ENCODE results near the gene IGFL1. TPM values are rescaled to one million over a fixed set of nuclear protein-coding genes. Genes with fewer than 3 reads are reported as not detected.

IGFL1 gene
- total and polyA plus RNA-seq, 8 donors: 0.35 TPM; not detected in 7

GRCh38 chr19:46197314-46198070 is 32.0 kb upstream of the IGFL1 start:
- TF ChIP-seq CTCF (IDR thresholded peaks at IDR 0.05): no peak

GRCh38 chr19:46198756-46199155 is 30.8 kb upstream of the IGFL1 start:
- peak; percentile 19 for ATAC-seq
- TF ChIP-seq CTCF (IDR thresholded peaks at IDR 0.05): no peak
- Histone ChIP-seq H3K4me1 (no peaks in the 10 kb centered on the region), H3K4me3 (no peak overlapping the region), H3K27ac (no peak overlapping the region), H3K36me3 (no peaks in the 10 kb centered on the region), H3K27me3 (peaks cover 0 to 15% of the 10 kb centered on the region in 2 donors), H3K9me3 (no peaks in the 10 kb centered on the region)
- intact Hi-C loops (cut with DNase I): no loop called here
- no peak for DNase-seq

More at GRCh38 chr19:46197314-46198070, 32.0 kb upstream of the IGFL1 start:
- intact Hi-C loops (cut with DNase I): no loop called here
- H3K27ac ChIP-seq: no peak overlapping the region
- peaks cover 0 to 7% of the 10 kb centered on the region in 2 donors for H3K4me1 ChIP-seq
- no peak overlapping the region for H3K4me3 ChIP-seq
- H3K36me3 ChIP-seq: no peaks in the 10 kb centered on the region
- H3K9me3 ChIP-seq: no peaks in the 10 kb centered on the region
- DNase-seq (no peak), ATAC-seq (no peak)
- peaks cover 0 to 15% of the 10 kb centered on the region in 2 donors for H3K27me3 ChIP-seq

GRCh38 chr19:46201454-46202310 is 27.9 kb upstream of the IGFL1 start:
- no peak overlapping the region for H3K4me3 ChIP-seq
- H3K9me3 ChIP-seq: no peaks in the 10 kb centered on the region
- no peak overlapping the region for H3K27ac ChIP-seq
- DNase-seq (no peak), ATAC-seq (no peak)
- H3K36me3 ChIP-seq: no peaks in the 10 kb centered on the region
- intact Hi-C loops (cut with DNase I): no loop called here
- no peak for TF ChIP-seq CTCF (IDR thresholded peaks at IDR 0.05)
- H3K27me3 ChIP-seq: peaks cover 0 to 5% of the 10 kb centered on the region in 2 donors
- no peaks in the 10 kb centered on the region for H3K4me1 ChIP-seq

GRCh38 chr19:46202426-46202825 is 27.1 kb upstream of the IGFL1 start:
- Histone ChIP-seq H3K27ac (no peak overlapping the region), H3K9me3 (no peaks in the 10 kb centered on the region), H3K36me3 (no peaks in the 10 kb centered on the region), H3K4me1 (no peaks in the 10 kb centered on the region), H3K4me3 (no peak overlapping the region), H3K27me3 (no peaks in the 10 kb centered on the region)
- ATAC-seq (no peak), DNase-seq (no peak)
- TF ChIP-seq CTCF (IDR thresholded peaks at IDR 0.05): no peak
- intact Hi-C loops (cut with DNase I): no loop called here
